ENCODE data around the gene BAZ1B.
"Not testable (repeated sequence)": the region's sequence is repeated elsewhere in the genome, so short reads cannot be mapped to it uniquely, and the experiment has no call there.

The BAZ1B gene

DNA sequence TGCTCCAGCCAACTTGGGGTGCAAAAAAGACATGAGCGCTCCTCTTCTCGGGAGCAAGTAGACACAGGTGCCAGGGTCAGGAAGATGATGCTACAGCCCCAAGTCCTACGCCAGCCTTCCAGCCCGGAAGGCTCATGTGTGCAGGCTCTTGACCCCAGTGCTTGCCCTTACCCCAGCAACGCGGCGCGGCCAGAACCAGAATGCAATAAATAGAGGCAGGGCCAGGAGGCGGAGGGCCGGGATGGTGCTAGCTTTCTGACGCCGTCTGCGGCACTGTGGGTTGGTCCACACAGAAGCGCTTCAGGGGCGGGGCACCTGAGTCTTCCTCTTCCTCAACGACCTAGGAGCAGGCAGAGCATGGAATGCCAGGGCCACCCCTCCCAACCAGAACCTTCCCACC lies 15.0 kb upstream of the BAZ1B start:
- FAIRE-seq = no peak
- TF ChIP-seq, protein P1, sequence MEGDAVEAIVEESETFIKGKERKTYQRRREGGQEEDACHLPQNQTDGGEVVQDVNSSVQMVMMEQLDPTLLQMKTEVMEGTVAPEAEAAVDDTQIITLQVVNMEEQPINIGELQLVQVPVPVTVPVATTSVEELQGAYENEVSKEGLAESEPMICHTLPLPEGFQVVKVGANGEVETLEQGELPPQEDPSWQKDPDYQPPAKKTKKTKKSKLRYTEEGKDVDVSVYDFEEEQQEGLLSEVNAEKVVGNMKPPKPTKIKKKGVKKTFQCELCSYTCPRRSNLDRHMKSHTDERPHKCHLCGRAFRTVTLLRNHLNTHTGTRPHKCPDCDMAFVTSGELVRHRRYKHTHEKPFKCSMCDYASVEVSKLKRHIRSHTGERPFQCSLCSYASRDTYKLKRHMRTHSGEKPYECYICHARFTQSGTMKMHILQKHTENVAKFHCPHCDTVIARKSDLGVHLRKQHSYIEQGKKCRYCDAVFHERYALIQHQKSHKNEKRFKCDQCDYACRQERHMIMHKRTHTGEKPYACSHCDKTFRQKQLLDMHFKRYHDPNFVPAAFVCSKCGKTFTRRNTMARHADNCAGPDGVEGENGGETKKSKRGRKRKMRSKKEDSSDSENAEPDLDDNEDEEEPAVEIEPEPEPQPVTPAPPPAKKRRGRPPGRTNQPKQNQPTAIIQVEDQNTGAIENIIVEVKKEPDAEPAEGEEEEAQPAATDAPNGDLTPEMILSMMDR (IDR thresholded peaks at IDR 0.05; ENCODE audit: insufficient read depth, missing control alignments) = no peak
- DNase-seq (ENCODE audit: insufficient read length, low spot score) = no peak

DNA sequence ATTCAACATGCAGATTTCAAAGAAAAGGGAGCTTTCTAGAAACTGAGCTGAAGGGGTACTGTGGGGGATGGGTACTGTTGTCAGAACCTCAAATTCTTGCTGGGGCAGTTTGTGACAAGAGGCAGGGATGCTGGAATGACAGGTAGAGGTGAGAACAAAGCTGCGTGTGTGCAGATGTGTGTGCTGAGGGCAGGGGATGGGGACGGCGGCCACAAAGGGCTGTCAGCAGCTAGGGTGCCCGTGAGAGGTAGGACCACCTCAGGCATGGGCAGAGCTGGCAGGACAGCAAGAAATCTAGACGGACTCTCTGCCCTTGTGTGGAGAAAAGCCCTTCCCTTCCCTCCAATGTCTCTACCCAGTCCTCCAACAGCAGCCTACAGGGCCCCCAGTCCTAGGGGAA lies 14.4 kb upstream of the BAZ1B start:
- FAIRE-seq (no peak), DNase-seq (ENCODE audit: insufficient read length, low spot score) (peak; percentile 5)
- TF ChIP-seq, protein P1 (IDR thresholded peaks at IDR 0.05; ENCODE audit: insufficient read depth, missing control alignments) = no peak

DNA sequence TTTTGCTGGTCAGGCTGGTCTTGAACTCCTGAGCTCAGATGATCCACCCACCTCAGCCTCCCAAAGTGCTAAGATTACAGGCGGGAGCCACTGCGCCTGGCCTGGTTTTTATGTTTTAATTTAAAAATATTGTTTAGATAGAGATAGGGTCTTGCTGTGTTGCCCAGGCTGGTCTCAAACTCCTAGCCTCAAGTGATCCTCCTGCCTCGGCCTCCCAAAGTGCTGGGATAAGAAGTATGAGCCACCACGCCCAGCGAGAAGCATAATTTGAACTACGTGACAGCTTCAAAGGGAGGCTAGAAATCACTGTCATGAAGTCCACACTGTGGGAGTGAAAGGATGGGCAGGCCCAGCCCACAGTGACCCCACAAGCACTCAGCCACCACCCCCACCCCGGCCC lies 13.8 kb upstream of the BAZ1B start:
- not testable (repeated sequence) for FAIRE-seq
- DNase-seq (ENCODE audit: insufficient read length, low spot score) = peak; percentile 2

DNA sequence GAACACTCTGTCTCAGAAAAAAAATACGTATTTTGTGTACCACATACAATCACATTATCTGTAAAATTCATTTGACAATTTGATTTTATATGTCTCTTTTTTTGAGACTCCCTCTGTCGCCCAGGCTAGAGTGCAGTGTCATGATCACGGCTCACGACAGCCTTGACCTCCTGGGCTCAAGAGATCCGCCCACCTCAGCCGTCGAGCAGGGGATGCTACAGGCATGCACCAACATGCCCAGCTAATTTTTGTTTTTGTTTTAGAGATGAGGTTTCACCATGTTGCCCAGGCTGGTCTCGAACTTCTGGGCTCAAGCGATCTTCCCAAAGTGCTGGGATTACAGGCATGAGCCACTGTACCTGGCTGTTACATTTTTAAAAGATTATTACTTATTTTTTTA lies 11.6 kb upstream of the BAZ1B start:
- TF ChIP-seq, protein P1 (IDR thresholded peaks at IDR 0.05; ENCODE audit: insufficient read depth, missing control alignments) = no peak
- FAIRE-seq = no peak
- peak; percentile 1 for DNase-seq (ENCODE audit: insufficient read length, low spot score)

DNA sequence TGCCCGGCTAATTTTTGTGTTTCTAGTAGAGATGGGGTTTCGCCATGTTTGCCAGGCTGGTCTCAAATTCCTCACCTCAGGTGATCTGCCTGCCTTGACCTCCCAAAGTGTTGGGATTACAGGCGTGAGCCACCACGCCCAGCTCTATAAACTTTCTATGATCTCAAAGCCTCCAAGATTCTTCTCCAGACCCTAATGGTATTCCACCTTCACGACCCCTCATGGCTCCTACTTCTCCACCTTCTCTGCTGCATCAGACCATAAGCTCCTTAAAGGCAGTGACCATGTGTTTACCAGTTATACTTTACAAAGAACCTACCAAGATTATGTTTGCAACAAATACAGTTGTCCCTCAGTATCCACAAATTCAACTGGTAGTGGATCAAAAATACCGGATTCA lies 10.1 kb upstream of the BAZ1B start:
- TF ChIP-seq, protein P1 (IDR thresholded peaks at IDR 0.05; ENCODE audit: insufficient read depth, missing control alignments) = no peak
- FAIRE-seq (no peak), DNase-seq (ENCODE audit: insufficient read length, low spot score) (peak; percentile 6)

DNA sequence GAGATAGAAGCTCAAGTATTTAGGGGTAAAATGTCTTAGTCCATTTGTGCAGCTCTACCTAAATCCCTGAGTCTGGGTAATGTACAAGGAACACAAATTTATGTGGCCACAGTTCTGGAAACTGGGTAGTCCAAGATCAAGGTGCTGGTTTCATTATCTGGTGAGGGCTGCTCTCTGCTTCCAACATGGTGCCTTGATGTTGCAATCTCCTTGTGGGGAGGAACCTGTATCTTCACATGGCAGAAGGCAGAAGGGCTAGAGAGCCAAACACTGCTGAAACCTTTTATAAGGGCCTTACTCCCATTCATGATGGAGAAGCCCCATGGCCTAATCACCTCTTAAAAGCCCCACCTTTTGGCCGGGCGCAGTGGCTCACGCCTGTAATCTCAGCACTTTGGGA lies 8.7 kb upstream of the BAZ1B start:
- no peak for DNase-seq (ENCODE audit: insufficient read length, low spot score)
- FAIRE-seq = no peak
- TF ChIP-seq, protein P1 (IDR thresholded peaks at IDR 0.05; ENCODE audit: insufficient read depth, missing control alignments) = no peak

DNA sequence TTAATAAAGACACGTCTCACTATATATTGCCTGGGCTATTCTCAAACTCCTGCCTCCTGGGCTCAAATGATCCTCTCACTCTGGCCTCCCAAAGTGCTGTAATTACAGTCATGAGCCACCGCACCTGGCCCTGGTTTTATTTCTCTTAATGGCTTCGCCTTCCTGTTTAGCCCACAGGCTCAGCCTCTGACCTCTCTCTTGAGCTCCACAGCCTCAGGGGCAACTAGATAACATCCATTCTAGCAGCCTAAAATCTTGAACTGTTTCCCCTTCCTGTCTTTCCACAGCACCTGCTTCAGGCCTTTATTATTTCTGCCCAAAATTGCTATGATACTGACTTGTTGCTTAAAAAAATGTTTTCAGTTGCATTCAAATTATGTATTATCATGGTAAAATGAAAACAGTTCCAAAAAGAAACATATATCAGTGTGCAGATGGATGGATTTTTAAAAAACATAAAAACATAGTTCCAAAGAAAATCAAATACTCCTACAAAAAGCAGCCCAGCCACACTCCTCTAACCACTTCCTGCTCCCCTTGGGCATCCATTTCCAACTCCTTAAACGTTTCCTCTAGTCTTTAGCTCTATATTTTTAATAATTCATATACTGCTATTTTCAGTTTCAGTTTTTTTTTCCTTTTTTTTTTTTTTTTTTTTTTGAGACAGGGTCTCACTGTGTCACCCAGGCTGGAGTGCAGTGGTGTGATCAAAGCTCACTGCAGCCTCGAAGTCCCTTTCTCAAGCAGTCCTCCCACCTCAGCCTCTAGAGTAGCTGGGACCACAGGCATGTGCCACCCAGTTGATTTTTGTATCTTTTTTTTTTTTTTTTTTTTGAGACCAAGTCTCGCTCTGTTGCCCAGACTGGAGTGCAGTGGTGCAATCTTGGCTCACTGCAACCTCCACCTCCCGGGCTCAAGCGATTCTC lies 5.1 kb upstream of the BAZ1B start:
- DNase-seq (ENCODE audit: insufficient read length, low spot score) (no peak), FAIRE-seq (no peak)
- TF ChIP-seq, protein P1 (IDR thresholded peaks at IDR 0.05; ENCODE audit: insufficient read depth, missing control alignments) = no peak

DNA sequence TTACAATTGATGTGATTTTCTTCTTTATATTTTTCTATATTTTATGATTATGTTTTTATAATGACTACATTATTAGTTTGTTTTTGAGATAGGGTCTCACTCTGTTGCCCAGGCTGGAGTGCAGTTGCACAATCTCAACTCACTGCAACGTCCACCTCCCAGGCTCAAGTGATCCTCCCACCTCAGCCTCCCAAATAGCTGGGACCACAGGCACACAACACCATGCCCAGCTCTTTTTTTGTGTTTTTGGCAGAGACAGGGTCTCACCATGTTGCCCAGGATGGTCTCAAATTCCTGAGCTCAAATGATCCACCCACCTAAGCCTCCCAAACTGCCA lies 4.0 kb upstream of the BAZ1B start:
- DNase-seq (ENCODE audit: insufficient read length, low spot score); FAIRE-seq: not testable (repeated sequence)

Data from D721Med (cell line).